Subcutaneous adipose tissue (tissue), 4 donors: ENCODE results near the gene C3orf20. TPM values are rescaled to one million over a fixed set of nuclear protein-coding genes. Genes with fewer than 3 reads are reported as not detected.

Source experiments
- CTCF ChIP-seq: fragments of 450-650 bp; IDR thresholded peaks from one replicate; pipeline ENCODE4 v1.5.1; 2016; ENCODE audit warnings: low read depth, mild to moderate bottlenecking, control low read depth, antibody characterized with exemption, moderate library complexity
- total RNA-seq, 4 donors: library from RNA; depleted of rRNA; stranded (reverse); fragments of >200 nt; gene quantifications; one replicate each; pipeline ENCODE4 v1.1.0, GENCODE V29; 2016

Gene C3orf20
- total RNA-seq, 4 donors from 2014 or later: 0.16 TPM; not detected in 3

- no peak for TF ChIP-seq CTCF
These were observed 26.7 kb downstream of the C3orf20 start for GRCh38 chr3:14701676-14702075.

GRCh38 chr3:14703128-14703750, 28.3 kb downstream of the C3orf20 start:
- TF ChIP-seq CTCF: no peak

- TF ChIP-seq CTCF: no peak
These were observed 28.9 kb downstream of the C3orf20 start for GRCh38 chr3:14703791-14704190.

- TF ChIP-seq CTCF: no peak
These were observed 31.2 kb downstream of the C3orf20 start for GRCh38 chr3:14706096-14706495.

GRCh38 chr3:14716591-14716990, 41.6 kb downstream of the C3orf20 start:
- no peak for TF ChIP-seq CTCF

- TF ChIP-seq CTCF: no peak
These were observed 42.4 kb downstream of the C3orf20 start for GRCh38 chr3:14717307-14717706.

- TF ChIP-seq CTCF: no peak
These were observed 43.6 kb downstream of the C3orf20 start for GRCh38 chr3:14718539-14718938.
